H1 (cell line): Measurements from ENCODE around the gene CHRM3. TPM values are rescaled to one million over a fixed set of nuclear protein-coding genes. Genes with fewer than 3 reads are reported as not detected.

ENCODE experiments used
- MAX ChIP-seq: IDR thresholded peaks from 2 replicates; pipeline ENCODE4 v1.6.1; 2012; ENCODE audit warnings: inconsistent platforms
- polyA plus RNA-seq, 7 experiments: library from polyadenylated mRNA; depleted of rRNA in 3 of 7; stranded (reverse) in 5 of 7; unstranded in 2 of 7; fragments of >200 nt in 5 of 7; fragments of 200-250 nt in 2 of 7; gene quantifications; 1 replicate in 5 of 7; 2 replicates in 1 of 7; 4 replicates in 1 of 7; pipeline versions ENCODE4 v1.2.1 to v1.2.3, GENCODE V29; 2011 to 2013; ENCODE audit warnings: missing spikeins in 2 of 7, mixed read lengths in 2 of 7
- total RNA-seq: library from RNA; stranded (reverse); fragmentation: NEBNext Ultra II Directional; extraction: Animal tissue kit (Norgen Biotek cat#: 25700); gene quantifications from 2 replicates; pipeline ENCODE4 v1.2.1, GENCODE V29; 2021

CHRM3 gene
- total and polyA plus RNA-seq, 2 of the 8 experiments (the other 6 are each of a cell fraction or from before 2014, with no cell fraction given) = 3.3 to 5.0 TPM

- peak; percentile 87 for TF ChIP-seq MAX
Measured at GRCh38 chr1:239386453-239387303, at the start of gene CHRM3 (continued).
